SK-N-MC (cell line): Measurements from ENCODE around the gene RETNLB.

Experiments used
- EZH2 ChIP-seq: fragments of 200-600 bp; sonication (generic); IDR thresholded peaks from one replicate; pipeline ENCODE4 v1.6.1; 2017; ENCODE audit warnings: antibody characterized with exemption
- POLR2AphosphoS5 ChIP-seq: IDR thresholded peaks from 2 replicates; pipeline ENCODE4 v1.6.1; 2012; ENCODE audit warnings: mild to moderate bottlenecking, low read depth, low read length, borderline replicate concordance

DNA sequence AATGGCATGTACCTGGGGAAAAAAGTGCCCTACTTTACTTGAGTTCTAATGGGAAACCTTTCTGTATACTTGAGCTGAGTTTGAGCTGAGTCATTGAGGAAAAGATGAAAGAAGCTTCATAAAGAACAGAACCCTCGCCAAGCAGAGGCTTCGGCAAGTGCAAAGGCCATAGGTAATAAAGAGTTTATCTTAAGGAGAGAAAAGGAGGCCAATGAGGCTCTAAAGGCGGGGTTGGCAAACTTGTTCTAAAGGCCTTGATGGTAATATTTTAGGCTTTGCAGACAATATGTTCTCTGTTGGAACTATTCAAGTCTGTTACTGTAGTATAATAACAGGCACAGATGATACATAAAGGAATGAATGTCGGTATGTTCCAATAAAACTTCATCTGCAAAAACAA, 47.8 kb upstream of the RETNLB start:
- no peak for TF ChIP-seq EZH2
- TF ChIP-seq POLR2AphosphoS5: no peak
